ENCODE data around the gene GULP1.

DNA sequence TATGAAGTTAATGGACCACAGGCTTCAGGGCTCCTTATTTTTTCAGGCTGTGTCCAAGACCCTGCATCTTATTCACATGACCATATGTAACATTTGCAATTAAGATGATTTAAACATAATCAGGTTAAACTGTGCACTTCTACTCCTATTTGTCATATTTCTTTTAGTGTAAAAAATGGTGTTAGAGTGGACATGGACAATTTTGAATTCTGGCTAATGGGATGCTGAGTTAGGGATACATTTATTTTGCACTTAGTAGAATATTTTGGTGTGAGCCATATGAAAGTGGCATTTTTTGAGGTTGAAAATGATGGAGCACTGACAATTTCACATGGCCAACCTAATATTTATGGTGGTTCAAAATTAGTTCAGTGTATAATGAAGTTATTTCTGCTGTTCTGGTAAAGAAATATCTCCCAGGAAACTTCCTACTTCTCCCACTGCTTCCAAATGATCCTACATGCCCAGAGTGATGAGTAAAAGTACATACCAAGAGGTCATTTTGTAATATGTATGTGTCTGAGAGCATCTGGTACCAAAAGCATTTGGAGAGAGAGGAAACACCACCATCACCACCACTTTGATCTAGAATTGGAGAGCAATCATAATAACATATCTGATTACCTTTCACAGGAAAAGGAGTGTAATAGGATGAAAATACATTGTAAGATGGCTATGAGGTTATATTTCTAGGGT, 36.0 kb downstream of the GULP1 start:
- no peak for TF ChIP-seq CTCF (IDR thresholded peaks at IDR 0.05; ENCODE audit: insufficient read depth, low read depth, low read length)
- TF ChIP-seq EZH2 (IDR thresholded peaks at IDR 0.05; ENCODE audit: insufficient read depth, low read length), result no peak

Measured in astrocyte (in vitro differentiated cells and primary cell).